ENCODE data around the gene CAST.

- TF ChIP-seq POLR2A (IDR thresholded peaks at IDR 0.05; ENCODE audit: low read depth, low read length) (no peak), CTCF (IDR thresholded peaks at IDR 0.05; ENCODE audit: extremely low read depth in 1 of 2, insufficient read depth in 1 of 2, low read depth in 1 of 2, low read length in 2 of 2) (no peak), EZH2 (IDR thresholded peaks at IDR 0.05; ENCODE audit: borderline replicate concordance, low read depth, low read length, severe bottlenecking) (no peak), JUN (IDR thresholded peaks at IDR 0.05; ENCODE audit: borderline replicate concordance, insufficient read depth, insufficient read length, low read depth) (no peak), POLR2AphosphoS5 (IDR thresholded peaks at IDR 0.05; ENCODE audit: insufficient read depth, low read depth, low read length) (no peak)
Measured at GRCh38 chr5:96809921-96810320, 147.7 kb downstream of the CAST start.

Measured in endothelial cell of umbilical vein (primary cell).